Measurements from ENCODE around the gene RAPGEF4. TPM values are rescaled to one million over a fixed set of nuclear protein-coding genes. Genes with fewer than 3 reads are reported as not detected.
A peak's percentile ranks its signal among the peaks of the same experiment; 100 is the strongest.

Gene RAPGEF4
- total and polyA plus RNA-seq, 12 donors = 1.2 to 11.2 (median 7.9) TPM

DNA sequence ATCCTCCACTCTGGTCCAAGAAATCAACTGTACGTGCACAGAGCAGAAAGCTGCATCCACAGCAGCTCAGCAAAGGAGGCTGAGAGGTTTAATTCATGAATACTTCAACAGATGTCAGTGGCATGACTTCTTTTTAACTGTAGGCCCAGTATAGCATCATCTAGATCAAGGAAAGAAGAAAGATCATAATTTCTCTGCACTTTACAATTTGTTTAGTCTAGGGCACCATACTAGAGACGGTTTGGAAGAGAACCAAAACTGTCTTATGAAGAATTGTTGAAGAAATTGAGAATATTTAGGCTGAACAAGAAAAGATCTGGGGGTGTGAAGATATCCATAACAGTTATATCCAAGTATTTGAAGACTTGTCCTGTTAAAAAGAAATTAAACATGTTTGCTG is 309.5 kb downstream of the RAPGEF4 start:
- Histone ChIP-seq H3K27ac (peak overlapping the region in 1 of 10 donors; percentile 33), H3K36me3 (no peaks in the 10 kb centered on the region), H3K4me3 (no peak overlapping the region), H3K27me3 (no peaks in the 10 kb centered on the region), H3K9me3 (no peaks in the 10 kb centered on the region), H3K4me1 (peaks cover 0 to 33% (median 21%) of the 10 kb centered on the region in 9 donors)
- ATAC-seq (no peak), DNase-seq (no peak)
- TF ChIP-seq, protein P1, sequence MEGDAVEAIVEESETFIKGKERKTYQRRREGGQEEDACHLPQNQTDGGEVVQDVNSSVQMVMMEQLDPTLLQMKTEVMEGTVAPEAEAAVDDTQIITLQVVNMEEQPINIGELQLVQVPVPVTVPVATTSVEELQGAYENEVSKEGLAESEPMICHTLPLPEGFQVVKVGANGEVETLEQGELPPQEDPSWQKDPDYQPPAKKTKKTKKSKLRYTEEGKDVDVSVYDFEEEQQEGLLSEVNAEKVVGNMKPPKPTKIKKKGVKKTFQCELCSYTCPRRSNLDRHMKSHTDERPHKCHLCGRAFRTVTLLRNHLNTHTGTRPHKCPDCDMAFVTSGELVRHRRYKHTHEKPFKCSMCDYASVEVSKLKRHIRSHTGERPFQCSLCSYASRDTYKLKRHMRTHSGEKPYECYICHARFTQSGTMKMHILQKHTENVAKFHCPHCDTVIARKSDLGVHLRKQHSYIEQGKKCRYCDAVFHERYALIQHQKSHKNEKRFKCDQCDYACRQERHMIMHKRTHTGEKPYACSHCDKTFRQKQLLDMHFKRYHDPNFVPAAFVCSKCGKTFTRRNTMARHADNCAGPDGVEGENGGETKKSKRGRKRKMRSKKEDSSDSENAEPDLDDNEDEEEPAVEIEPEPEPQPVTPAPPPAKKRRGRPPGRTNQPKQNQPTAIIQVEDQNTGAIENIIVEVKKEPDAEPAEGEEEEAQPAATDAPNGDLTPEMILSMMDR (IDR thresholded peaks at IDR 0.05) = no peak
- 79 to 87% methylated on average over 2 of the region's 2 CpGs for whole genome bisulfite sequencing, 2 donors
- intact Hi-C loops (cut with DNase I) = no loop called here

DNA sequence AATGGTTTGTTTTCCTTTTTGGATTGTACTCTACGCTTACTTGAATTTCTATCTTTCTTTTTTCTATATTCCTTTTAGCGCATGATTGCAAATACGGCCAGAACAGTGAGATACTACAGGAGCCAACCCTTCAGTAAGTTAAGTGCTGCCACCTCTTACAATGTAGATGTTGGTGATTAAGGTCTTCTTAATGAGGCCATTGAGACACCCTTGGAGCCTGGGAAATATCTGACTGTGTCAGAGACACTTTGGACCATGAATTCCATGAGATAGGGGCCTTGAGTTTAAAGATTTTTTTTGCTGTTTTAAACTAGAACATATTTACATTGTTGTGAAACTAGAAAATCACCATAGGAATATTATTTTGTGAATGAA is 312.9 kb downstream of the RAPGEF4 start:
- Histone ChIP-seq H3K9me3 (no peaks in the 10 kb centered on the region), H3K4me3 (no peak overlapping the region), H3K36me3 (peaks cover 0 to 6% (median 0%) of the 10 kb centered on the region in 9 donors), H3K27me3 (no peaks in the 10 kb centered on the region), H3K27ac (peak overlapping the region in 8 of 10 donors; percentile 45 to 69 (median 60)), H3K4me1 (peaks cover 0 to 32% (median 11%) of the 10 kb centered on the region in 9 donors)
- DNase-seq (no peak), ATAC-seq (peak in 4 of 8 donors; percentile 9 to 19 (median 16))
- WGBS, 2 donors = 89 to 93% methylated on average over 3 of the region's 3 CpGs
- intact Hi-C loops (cut with DNase I) = no loop called here
- TF ChIP-seq, protein P1 (IDR thresholded peaks at IDR 0.05) = no peak

DNA sequence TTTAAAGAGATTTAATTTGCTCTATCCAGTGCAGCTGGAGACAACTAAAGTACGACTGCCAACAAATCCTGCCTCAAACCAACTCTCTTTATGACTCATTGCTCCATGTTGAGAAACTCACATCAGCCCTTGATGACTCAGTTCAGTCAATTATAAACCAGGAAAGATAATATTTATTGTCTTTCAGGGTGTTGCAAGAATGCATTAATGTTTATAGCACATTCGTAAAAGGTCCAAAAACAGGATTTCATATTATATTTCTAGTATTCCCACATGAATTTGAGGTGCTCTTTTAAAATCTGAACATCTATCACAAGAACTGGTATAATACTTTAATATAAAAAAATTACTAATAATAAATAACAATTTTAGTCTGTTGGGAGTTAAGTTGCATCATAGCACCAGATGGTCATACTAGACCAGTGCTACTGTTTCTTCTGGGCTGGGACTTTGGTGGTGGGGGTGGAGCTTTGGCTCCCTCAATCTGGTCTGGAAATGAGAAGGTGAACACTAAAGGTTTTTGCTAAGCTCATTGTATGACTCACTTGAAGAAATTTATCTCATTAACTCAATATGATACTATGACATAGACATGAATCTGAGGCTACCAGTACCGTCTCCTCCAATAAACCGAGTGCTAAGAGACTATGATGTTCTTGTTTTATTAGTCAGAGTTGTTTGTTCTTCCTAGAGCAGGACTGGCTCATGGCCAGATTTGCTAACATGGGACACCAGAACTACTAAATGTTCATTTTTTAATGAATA is 313.4 kb downstream of the RAPGEF4 start:
- Histone ChIP-seq H3K27me3 (no peaks in the 10 kb centered on the region), H3K36me3 (peaks cover 0 to 6% (median 0%) of the 10 kb centered on the region in 9 donors), H3K4me1 (peaks cover 0 to 30% (median 10%) of the 10 kb centered on the region in 9 donors), H3K4me3 (no peak overlapping the region), H3K27ac (peak overlapping the region in 9 of 10 donors; percentile 28 to 69 (median 57)), H3K9me3 (no peaks in the 10 kb centered on the region)
- ATAC-seq (peak; percentile 83 to 94 (median 90)), DNase-seq (peak; percentile 45 to 57)
- 47 to 53% methylated on average over 4 of the region's 4 CpGs for WGBS, 2 donors
- TF ChIP-seq, protein P1 (IDR thresholded peaks at IDR 0.05) = no peak
- intact Hi-C loops (cut with DNase I) = no loop called here

DNA sequence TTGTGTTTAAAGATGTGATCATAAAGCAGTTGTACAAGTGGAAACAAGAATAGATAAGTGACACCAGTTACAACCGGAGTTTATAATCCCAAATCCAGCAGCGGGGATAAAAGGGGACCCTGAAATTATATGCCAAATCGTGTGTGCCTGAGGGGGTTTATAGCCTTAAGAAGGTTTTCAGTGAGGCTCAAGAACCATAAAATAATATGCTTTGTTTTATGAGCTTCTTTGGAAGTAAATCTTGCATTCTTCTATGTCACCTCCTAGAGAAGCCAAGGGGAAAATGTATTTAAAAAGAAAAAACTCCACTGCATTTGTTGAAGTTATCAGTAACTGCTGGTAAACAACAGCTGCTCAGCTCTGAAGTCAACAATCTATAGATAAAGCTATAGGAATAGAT is 314.2 kb downstream of the RAPGEF4 start:
- Histone ChIP-seq H3K27ac (peak overlapping the region in 7 of 10 donors; percentile 45 to 69 (median 54)), H3K4me3 (no peak overlapping the region), H3K27me3 (no peaks in the 10 kb centered on the region), H3K4me1 (peaks cover 0 to 28% (median 10%) of the 10 kb centered on the region in 9 donors), H3K36me3 (peaks cover 0 to 6% (median 0%) of the 10 kb centered on the region in 9 donors), H3K9me3 (no peaks in the 10 kb centered on the region)
- WGBS, 2 donors = 89 to 90% methylated on average over 3 of the region's 3 CpGs
- TF ChIP-seq, protein P1 (IDR thresholded peaks at IDR 0.05) = no peak
- intact Hi-C loops (cut with DNase I) = no loop called here
- no peak for ATAC-seq
- no peak for DNase-seq
